GF-D8 (cell line): ENCODE results near the gene ANKRD33B.
A peak's percentile ranks its signal among the peaks of the same experiment; 100 is the strongest.

Source experiments
- DNase-seq: peaks from one replicate; lab custom pipeline; 2025; lab: John Stamatoyannopoulos, UW

The ANKRD33B gene

GRCh38 chr5:10676946-10677345 lies 113.1 kb downstream of the ANKRD33B start:
- no peak for DNase-seq

GRCh38 chr5:10677533-10677932 lies 113.7 kb downstream of the ANKRD33B start:
- DNase-seq = no peak

DNA sequence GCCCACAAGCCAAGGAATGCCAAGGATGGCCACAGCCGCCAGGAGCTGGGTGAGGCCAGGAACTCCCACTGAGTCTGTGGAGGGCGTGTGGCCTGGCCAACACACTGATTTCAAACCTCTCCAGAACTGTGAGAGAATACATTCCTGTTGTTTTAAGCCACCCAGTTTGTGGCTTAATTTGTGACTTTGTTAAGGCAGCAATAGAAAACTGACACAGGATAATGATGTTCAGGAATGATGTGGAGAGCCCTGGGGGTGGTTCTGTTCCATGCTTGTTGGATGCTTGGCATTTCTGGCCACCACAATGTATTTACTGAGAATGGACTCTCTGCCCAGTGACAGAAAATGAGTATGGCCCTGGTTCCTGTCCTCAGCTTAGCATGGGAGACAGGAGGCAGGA lies 114.4 kb downstream of the ANKRD33B start:
- DNase-seq = no peak

DNA sequence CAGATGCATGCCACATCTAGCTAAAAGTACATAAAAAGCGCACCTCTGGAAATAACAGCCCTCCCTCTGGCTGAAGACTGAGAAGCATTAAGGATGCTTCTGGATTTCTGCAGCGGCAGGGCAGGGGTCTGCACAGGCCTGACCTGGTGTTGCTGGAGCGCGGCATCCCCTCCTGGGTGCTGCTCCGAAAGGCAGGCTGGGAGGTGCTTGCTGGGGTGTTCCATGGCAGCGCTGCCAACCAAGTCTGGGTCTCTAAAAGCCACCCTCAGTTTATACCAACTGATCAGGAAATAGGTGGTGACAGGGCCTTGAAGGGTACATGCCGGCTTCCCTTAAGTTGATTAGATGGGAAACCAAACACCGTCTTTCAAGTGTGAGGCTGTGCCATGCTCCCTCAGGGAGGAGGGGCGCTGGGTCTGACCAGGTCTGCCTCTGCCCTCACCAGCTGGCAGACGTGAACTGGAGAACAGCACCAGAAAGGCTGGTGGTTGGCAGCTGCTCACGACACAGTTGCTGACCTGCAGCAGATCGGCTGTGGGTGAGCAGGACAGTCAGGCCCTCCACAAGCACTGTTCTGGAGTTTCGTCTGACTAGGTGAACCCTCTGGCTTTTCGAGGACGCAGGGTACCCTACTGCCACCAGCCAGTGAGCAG lies 115.6 kb downstream of the ANKRD33B start:
- no peak for DNase-seq

DNA sequence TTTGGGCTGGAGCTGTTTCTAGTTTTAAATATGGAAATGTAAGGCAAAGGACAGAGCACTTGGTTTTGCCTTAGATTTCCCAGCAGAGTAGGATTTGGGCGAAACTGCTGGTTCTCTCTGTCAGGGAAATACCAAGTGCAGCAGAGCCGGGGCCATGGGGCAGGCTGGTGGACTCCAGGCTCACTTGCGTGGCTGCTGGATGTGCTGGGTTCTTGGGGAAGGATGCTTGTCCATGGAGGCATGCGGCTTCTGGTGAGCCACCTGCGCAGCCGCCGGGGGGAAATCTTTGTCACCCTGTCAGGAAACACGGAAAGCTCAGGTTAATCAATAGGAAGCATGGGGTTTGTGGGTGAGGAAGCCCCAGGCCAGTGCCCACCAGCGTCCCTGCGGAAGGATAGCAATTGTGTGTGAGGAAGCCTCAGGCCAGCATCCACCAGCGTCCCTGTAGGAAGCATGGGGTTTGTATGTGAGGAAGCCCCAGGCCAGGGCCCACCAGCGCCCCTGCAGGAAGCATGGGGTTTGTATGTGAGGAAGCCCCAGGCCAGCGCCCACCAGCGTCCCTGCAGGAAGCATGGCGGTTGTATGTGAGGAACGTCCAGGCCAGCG lies 117.1 kb downstream of the ANKRD33B start:
- no peak for DNase-seq

DNA sequence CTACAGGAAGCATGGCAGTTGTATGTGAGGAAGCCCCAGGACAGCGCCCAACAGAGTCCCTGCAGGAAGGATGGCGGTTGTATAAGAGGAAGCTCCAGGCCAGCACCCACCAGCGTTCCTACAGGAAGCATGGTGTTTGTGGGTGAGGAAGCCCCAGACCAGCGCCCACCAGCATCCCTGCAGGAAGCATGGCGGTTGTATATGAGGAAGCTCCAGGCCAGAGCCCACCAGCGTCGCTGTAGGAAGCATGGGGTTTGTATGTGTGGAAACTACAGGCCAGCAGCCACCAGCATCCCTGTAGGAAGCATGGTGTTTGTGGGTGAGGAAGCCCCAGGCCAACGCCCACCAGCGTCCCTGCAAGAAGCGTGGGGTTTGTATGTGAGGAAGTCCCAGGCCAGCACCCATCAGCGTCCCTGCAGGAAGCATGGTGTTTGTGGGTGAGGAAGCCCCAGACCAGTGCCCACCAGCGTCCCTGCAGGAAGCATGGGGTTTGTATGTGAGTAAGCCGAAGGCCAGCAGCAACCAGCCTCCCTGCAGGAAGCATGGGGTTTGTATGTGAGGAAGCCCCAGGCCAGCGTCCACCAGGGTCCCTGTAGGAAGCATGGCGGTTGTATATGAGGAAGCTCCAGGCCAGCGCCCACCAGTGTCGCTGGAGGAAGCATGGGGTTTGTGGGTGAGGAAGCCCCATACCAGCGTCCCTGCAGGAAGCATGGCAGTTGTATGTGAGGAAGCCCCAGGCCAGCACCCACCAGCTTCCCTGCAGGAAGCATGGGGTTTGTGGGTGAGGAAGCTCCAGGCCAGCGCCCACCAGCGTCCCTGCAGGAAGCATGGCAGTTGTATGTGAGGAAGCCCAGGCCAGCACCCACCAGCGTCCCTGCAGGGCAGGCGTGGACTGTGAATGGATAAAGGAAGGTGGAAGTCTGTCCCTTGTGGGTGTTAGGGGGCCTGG lies 118.1 kb downstream of the ANKRD33B start:
- no peak for DNase-seq

DNA sequence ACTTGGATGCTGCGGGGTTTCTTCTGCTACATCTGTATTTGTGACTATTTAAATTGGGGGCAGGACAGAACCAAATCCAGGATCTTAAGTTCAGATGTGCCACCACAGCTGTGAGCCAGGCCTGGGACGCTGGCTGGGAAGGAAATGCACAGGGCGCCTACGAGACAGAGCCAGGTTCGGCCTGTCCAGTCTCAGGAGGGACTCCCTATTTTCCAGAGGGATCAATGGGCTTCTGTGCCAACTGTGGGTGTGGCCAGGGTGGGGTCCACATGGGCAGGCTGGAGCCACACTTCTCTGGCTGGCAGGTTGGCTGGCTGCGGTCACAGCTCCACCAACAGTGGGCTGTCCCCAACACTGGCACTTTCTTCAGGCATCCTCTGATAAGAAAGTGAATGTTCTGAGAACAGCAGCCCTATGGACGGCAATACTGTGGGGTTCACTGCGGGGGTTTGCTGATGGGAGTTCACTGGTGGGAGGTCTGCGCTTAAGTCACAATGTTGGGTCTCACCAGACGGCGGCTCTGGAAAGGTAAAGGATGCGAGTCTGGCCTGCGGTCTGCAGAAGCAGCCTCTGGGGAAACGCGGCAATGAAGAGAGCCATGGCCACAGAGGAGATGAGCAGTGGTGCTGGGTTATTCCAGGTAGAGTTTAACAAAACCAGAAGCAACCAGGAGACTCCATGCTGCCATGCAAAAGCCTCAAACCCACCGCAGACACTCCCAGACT lies 119.1 kb downstream of the ANKRD33B start:
- no peak for DNase-seq

DNA sequence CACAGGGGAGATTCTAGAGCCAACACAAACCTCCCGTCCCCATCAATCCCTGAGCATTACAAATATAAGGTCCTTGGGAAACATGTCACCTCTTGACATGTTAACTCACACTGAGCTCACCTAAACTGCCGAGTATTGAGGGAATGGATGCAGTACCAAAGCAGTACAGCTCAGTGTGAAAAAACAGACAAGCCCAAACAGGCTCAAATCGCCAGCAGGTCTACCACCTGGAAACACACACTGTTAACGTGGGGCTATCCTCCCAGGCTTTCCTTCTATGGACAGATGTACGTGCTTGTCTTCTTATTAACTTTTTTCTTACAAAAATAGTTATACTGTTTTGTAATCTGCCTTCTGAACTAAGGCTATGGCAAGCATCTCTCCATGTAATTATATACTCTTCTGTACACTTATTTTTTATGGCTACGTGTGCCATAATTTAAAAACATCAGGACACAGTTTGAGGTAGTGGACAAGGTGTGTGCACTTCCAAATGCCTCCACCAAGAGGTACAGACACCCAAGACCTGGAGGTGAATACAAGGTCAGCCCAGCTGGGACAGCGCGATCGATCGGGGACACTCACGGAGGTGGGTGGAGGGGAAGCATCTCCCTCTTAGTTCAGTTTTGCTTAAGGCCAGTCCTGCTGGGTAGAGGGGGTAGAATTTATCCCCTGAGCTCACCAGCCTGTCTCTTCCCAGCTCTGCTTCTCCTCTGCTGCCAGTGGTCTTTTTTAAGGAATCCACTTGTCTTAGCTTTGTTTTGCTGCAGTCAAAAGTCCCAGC lies 120.6 kb downstream of the ANKRD33B start:
- no peak for DNase-seq

DNA sequence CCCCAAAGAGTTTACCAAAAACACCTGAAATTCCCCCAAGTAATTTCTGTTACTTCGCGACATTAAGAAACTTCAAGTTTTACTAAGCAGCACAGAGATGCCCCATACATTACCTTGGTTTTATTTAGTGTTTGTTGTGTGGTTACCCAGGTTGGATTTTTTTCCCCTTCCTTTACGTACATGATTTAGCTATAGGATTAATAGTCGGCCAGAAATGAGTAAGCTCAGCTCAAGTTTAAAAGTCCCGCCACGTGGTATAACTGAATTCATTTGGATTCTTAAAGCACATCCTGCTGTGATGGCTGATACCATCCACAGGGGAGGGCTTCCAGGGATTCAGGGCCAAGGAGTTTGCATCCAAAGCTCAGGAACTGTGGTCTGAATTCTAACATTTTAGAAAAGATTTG lies 121.2 kb downstream of the ANKRD33B start:
- DNase-seq = no peak

GRCh38 chr5:10686890-10687289 lies 123.0 kb downstream of the ANKRD33B start:
- no peak for DNase-seq

DNA sequence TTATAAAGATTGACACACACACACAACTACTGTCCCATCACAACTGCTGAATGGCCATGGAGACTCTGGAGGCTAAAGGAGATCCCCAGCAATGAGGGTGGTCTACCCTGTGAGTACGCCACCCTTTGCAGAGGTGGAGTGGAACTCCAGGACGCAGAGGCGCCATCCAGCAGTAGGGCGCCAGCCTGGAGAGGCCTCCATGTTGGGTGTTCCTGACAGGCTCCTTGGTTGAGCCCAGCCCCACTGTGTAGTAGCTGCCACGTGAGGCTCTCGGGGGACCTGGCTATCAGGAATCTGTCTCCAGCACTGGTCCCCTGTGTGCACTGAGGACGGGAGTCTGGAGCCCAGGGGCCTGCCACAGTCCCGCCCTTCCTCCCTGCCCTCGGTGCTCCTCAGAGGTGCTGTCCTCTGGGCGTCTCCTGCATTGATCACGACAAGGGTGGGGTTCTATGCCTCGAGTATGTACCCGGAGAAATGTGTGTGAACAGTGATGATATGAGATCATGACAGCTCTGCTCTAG lies 124.8 kb downstream of the ANKRD33B start:
- DNase-seq = no peak

- peak; percentile 39 for DNase-seq
These were observed 125.7 kb downstream of the ANKRD33B start for GRCh38 chr5:10689391-10690081.

- DNase-seq = no peak
These were observed 126.9 kb downstream of the ANKRD33B start for GRCh38 chr5:10690460-10691440.

DNA sequence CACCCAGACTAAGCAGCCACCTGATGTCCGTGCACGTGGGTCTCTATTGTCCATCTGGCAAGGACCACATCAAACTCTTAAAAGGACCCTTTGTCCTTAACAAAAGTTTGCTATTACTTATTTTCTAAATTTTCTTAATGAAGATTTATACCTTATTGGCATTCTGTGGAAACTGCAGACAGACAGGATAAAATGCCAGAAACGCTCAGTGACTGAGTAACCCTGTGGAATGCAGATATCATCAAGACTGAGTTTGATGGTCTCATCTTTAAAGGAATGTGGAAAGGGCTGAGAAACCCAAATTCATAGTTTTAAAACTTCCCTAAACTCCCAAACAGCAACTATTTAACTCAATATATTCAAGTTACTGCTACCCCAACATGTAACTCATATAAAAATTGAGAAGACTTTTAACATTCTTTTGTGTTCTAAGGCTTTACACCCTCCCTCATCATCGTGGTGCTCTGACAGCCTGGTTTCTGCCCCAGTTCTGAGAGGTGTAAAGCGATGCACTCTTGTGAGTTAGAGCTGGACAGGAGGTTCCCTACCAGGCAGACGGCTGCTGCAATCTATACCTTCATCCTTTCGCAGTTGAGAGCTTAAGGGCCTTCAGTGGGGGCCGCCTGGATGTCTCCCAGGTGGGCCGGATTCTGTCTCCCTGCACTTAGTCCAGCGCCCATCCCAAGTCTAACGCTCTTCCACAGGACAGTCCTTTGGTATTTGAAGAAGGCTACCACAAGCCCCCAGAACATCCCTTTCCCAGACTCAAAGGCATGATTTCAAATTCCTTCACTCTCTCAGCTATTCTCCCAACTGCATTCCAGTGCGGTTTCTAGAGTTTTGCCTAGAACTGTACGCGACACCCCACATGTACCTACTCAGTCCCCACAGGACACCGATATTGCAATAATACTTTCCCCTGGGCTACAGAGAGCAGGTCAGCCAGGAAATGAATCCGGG lies 128.2 kb downstream of the ANKRD33B start:
- no peak for DNase-seq

DNA sequence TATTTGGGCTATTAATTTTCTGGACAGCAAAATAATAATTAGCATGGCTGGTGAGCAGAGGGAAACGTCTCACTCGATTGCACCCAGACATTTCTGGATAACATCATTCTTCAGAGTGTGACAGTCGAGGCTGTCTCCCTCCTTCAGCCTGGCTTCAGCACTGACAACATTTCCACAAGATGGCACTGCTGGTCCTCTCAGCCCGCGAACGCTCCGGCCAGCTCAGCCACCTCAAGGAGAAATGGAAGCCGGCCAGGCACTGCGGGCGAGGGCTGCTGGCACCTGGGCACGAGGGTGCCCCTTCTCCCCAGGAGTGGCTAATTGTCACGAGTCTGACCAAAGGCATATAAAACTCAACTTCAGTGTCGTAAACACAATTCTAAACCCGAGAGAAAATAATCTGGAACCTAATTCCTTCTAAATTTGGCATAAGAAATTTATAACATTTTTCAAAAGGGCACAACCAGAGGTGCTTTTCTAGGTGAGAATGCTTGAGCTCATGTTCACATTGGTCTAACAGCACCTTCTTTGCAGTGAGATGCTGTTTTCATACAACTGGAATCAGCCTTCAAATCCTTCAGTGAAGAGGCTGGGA lies 131.3 kb downstream of the ANKRD33B start:
- DNase-seq = peak; percentile 8

DNA sequence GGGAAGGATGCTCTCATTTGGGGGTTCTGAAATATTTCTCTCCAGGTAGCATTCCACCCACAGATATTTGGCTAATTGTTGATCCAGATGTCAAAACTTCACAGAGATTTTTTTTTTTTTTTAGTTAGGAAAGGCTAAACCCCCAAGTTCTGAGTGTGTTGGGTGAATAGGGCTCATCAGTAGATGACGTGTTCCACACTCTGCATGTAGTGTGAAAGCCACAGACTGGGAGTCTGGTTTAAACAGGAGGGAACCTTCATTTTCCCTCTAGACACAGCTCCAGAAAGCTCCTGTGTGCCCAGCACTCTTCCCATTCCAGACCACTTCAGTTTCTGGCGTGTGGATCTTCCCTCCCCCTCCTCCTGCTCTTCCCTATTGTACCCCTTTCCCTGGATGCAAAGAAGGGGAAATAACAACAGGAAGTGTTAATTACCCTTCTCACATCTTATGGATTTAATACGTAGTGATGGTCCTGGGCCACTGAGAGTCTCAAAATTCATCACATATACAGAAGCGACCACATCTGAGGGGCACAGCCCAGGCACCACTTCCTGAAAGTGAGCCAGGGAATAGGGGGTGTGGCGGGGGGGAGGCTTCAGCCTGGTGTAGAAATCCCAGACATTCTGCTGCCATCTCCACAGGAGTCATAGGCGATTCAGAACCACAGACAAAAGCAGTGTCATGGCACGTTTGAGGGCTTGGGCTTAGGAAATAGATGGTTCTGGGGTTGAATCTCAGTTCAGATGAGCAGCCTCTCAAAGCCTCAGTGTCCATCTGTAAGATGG lies 132.1 kb downstream of the ANKRD33B start:
- DNase-seq = no peak
